Liver (tissue), 9 donors: ENCODE data around the gene TEX28. TPM values are rescaled to one million over a fixed set of nuclear protein-coding genes. Genes with fewer than 3 reads are reported as not detected.

Source experiments
- DNase-seq: peaks from one replicate; pipeline ENCODE4 v3.0.0-alpha.2; 2017; ENCODE audit warnings: low spot score
- H3K27ac ChIP-seq, 2 donors: one replicate each; pipeline ENCODE4 v1.7.0; 2013; ENCODE audit warnings: inconsistent platforms in 2 of 2, low read length in 2 of 2, control low read depth in 1 of 2, low read depth in 1 of 2, mild to moderate bottlenecking in 1 of 2
- H3K27me3 ChIP-seq, 4 donors: one replicate each; pipeline versions ENCODE4 v1.6.1 to v1.7.0; 2013; ENCODE audit warnings: low read length in 3 of 4, inconsistent platforms in 1 of 4, mild to moderate bottlenecking in 1 of 4, moderate library complexity in 1 of 4; ENCODE audit not compliant: control insufficient read depth in 4 of 4, insufficient read depth in 4 of 4
- H3K36me3 ChIP-seq, 4 donors: one replicate each; pipeline versions ENCODE4 v1.6.1 to v1.7.0; 2013; ENCODE audit warnings: low read length in 3 of 4, mild to moderate bottlenecking in 3 of 4, low read depth in 1 of 4, moderate library complexity in 1 of 4; ENCODE audit not compliant: control insufficient read depth in 4 of 4, insufficient read depth in 3 of 4
- H3K4me1 ChIP-seq, 4 donors: one replicate each; pipeline versions ENCODE4 v1.6.1 to v1.7.0; 2013; ENCODE audit warnings: low read length in 3 of 4, mild to moderate bottlenecking in 3 of 4, moderate library complexity in 1 of 4; ENCODE audit not compliant: control insufficient read depth in 4 of 4, insufficient read depth in 4 of 4
- H3K4me3 ChIP-seq, 3 donors: one replicate each; pipeline versions ENCODE4 v1.6.1 to v1.7.0; 2013; ENCODE audit warnings: low read length in 3 of 3, control low read depth in 1 of 3, low read depth in 1 of 3, mild to moderate bottlenecking in 1 of 3
- H3K9ac ChIP-seq, 2 donors: one replicate each; pipeline ENCODE4 v1.7.0; 2013; ENCODE audit warnings: low read length in 2 of 2, mild to moderate bottlenecking in 2 of 2, moderate library complexity in 2 of 2, control low read depth in 1 of 2, low read depth in 1 of 2
- H3K9me3 ChIP-seq, 4 donors: one replicate each; pipeline versions ENCODE4 v1.6.1 to v1.7.0; 2013; ENCODE audit warnings: low read length in 3 of 4; ENCODE audit not compliant: control insufficient read depth in 4 of 4
- CTCF ChIP-seq: fragments of 150-350 bp; IDR thresholded peaks from 2 replicates; pipeline ENCODE4 v1.5.1; 2017; ENCODE audit warnings: improper control_type of control experiment, low read depth, low read length; ENCODE audit not compliant: missing input control
- EGR1 ChIP-seq, 2 donors: IDR thresholded peaks; 2 replicates each; pipeline ENCODE4 v1.6.1; 2016 to 2018; ENCODE audit warnings: antibody characterized with exemption in 2 of 2, low read depth in 2 of 2
- FOXA1 ChIP-seq: IDR thresholded peaks from 2 replicates; pipeline ENCODE4 v1.6.1; 2016; ENCODE audit warnings: antibody characterized with exemption
- FOXA2 ChIP-seq: IDR thresholded peaks from 2 replicates; pipeline ENCODE4 v1.6.1; 2016; ENCODE audit warnings: antibody characterized with exemption
- GABPA ChIP-seq, 2 donors: IDR thresholded peaks in 1 of 2; conservative IDR thresholded peaks in 1 of 2; 2 replicates each; pipeline ENCODE4 v1.6.1; 2016; ENCODE audit warnings: antibody characterized with exemption in 2 of 2, mild to moderate bottlenecking in 1 of 2, moderate library complexity in 1 of 2
- HNF4G ChIP-seq: IDR thresholded peaks from 2 replicates; pipeline ENCODE4 v1.6.1; 2016; ENCODE audit warnings: antibody characterized with exemption
- JUND ChIP-seq, 2 donors: IDR thresholded peaks; 2 replicates each; pipeline ENCODE4 v1.6.1; 2016; ENCODE audit warnings: antibody characterized with exemption in 2 of 2
- MAX ChIP-seq: IDR thresholded peaks from 2 replicates; pipeline ENCODE4 v1.6.1; 2016; ENCODE audit warnings: antibody characterized with exemption
- NR2F2 ChIP-seq: IDR thresholded peaks from 2 replicates; pipeline ENCODE4 v1.6.1; 2016; ENCODE audit warnings: antibody characterized with exemption
- RAD21 ChIP-seq, 2 donors: IDR thresholded peaks; 2 replicates each; pipeline ENCODE4 v1.6.1; 2016; ENCODE audit warnings: antibody characterized with exemption in 2 of 2, mild to moderate bottlenecking in 2 of 2
- REST ChIP-seq: IDR thresholded peaks from 2 replicates; pipeline ENCODE4 v1.6.1; 2016; ENCODE audit warnings: antibody characterized with exemption, mild to moderate bottlenecking
- RXRA ChIP-seq, 2 donors: IDR thresholded peaks; 2 replicates each; pipeline ENCODE4 v1.6.1; 2017 to 2018; ENCODE audit warnings: antibody characterized with exemption in 2 of 2, mild to moderate bottlenecking in 1 of 2
- SP1 ChIP-seq: IDR thresholded peaks from 2 replicates; pipeline ENCODE4 v1.6.1; 2018; ENCODE audit warnings: antibody characterized with exemption, mild to moderate bottlenecking
- TAF1 ChIP-seq: conservative IDR thresholded peaks from 2 replicates; pipeline ENCODE4 v1.6.1; 2016; ENCODE audit warnings: antibody characterized with exemption, mild to moderate bottlenecking
- YY1 ChIP-seq: IDR thresholded peaks from 2 replicates; pipeline ENCODE4 v1.6.1; 2016; ENCODE audit warnings: antibody characterized with exemption, mild to moderate bottlenecking
- ZBTB33 ChIP-seq: IDR thresholded peaks from 2 replicates; pipeline ENCODE4 v1.6.1; 2016; ENCODE audit warnings: antibody characterized with exemption
- WGBS: extraction: QIAGEN DNeasy Blood & Tissue Kit; methylation state at CpG from one replicate; pipeline ENCODE4 v1.1.7; 2013; 5-methylcytosine and 5-hydroxymethylcytosine counted together
- polyA plus RNA-seq, 2 donors: library from polyadenylated mRNA; stranded (reverse) in 1 of 2; unstranded in 1 of 2; fragments of 200-250 nt in 1 of 2; fragments of >200 nt in 1 of 2; fragmentation: Nextera tagmentation in 1 of 2; extraction: Ambion mirVana in 1 of 2; gene quantifications; one replicate each; pipeline versions ENCODE4 v1.2.1 to v1.2.3, GENCODE V29; 2013 to 2015
- total RNA-seq, 2 donors: library from RNA; depleted of rRNA; stranded (reverse); fragments of >200 nt; gene quantifications; one replicate each; pipeline ENCODE4 v1.2.3, GENCODE V29; 2014
- TF ChIP-seq, protein P1 (sequence below): IDR thresholded peaks from 2 replicates; pipeline ENCODE4 v1.6.1; 2016; ENCODE audit warnings: antibody characterized with exemption
- donor health status: healthy.
- donor health status: healthy.
- donor health status: healthy.
- donor health status: healthy.
- donor health status: healthy.

Gene TEX28
- total and polyA plus RNA-seq, 4 donors, result not detected

- 81% methylated on average over 10 of the region's 10 CpGs for WGBS
- Histone ChIP-seq H3K36me3 (no peaks in the 10 kb centered on the region), H3K27me3 (no peaks in the 10 kb centered on the region), H3K4me1 (peaks cover 0 to 5% (median 0%) of the 10 kb centered on the region in 4 donors), H3K9ac (no peak overlapping the region), H3K9me3 (no peaks in the 10 kb centered on the region), H3K4me3 (no peak overlapping the region), H3K27ac (no peak overlapping the region)
- TF ChIP-seq NR2F2, result no peak
- TF ChIP-seq HNF4G, result no peak
- no peak for TF ChIP-seq RAD21 (IDR thresholded peaks at IDR 0.05)
- TF ChIP-seq REST, result no peak
- no peak for TF ChIP-seq JUND (IDR thresholded peaks at IDR 0.05)
- TF ChIP-seq MAX, result no peak
- DNase-seq, result no peak
Observed at GRCh38 chrX:154322890-154323289, 28.0 kb upstream of the TEX28 start.

DNA sequence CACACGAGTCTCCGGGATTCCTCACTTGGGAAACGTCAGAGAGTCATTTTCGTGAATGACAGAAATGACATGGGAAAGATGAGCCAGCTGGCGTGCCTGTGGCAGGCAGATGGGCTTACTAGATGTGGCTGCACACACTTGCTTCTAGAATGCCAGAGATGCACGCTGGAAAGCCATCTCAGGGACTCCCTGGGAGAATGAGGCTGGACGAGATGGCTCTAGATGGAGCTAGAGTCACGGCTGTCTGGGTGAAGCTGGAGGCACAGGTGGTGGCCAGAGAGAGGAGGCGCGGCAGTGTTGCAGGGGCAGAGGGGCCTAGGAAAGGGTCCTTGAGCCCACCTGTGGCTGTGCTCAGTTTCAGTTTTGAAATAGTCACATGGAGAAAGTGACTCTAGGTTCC lies 26.7 kb upstream of the TEX28 start:
- Histone ChIP-seq H3K27ac (no peak overlapping the region), H3K4me3 (no peak overlapping the region), H3K36me3 (no peaks in the 10 kb centered on the region), H3K27me3 (no peaks in the 10 kb centered on the region), H3K4me1 (no peaks in the 10 kb centered on the region), H3K9ac (no peak overlapping the region), H3K9me3 (no peaks in the 10 kb centered on the region)
- no peak for DNase-seq
- WGBS, result 51% methylated on average over 10 of the region's 10 CpGs
- TF ChIP-seq RXRA (IDR thresholded peaks at IDR 0.05) (no peak), RAD21 (IDR thresholded peaks at IDR 0.05) (peak in 1 of 2 donors; percentile 26)

- H3K9ac ChIP-seq, result no peak overlapping the region
- no peak overlapping the region for H3K27ac ChIP-seq
- H3K9me3 ChIP-seq, result no peaks in the 10 kb centered on the region
- no peaks in the 10 kb centered on the region for H3K27me3 ChIP-seq
- 79% methylated on average over 7 of the region's 7 CpGs for WGBS
- H3K4me1 ChIP-seq, result no peaks in the 10 kb centered on the region
- no peak overlapping the region for H3K4me3 ChIP-seq
- no peak for TF ChIP-seq HNF4G
- no peak for TF ChIP-seq RAD21 (IDR thresholded peaks at IDR 0.05)
- no peak for TF ChIP-seq NR2F2
- TF ChIP-seq ZBTB33, result no peak
- TF ChIP-seq YY1, result no peak
- TF ChIP-seq SP1, result no peak
- TF ChIP-seq REST, result no peak
- no peak for TF ChIP-seq TAF1
- TF ChIP-seq FOXA1, result no peak
- no peak for TF ChIP-seq JUND (IDR thresholded peaks at IDR 0.05)
- TF ChIP-seq, protein P1, sequence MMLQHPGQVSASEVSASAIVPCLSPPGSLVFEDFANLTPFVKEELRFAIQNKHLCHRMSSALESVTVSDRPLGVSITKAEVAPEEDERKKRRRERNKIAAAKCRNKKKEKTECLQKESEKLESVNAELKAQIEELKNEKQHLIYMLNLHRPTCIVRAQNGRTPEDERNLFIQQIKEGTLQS, result no peak
- TF ChIP-seq EGR1 (IDR thresholded peaks at IDR 0.05; ENCODE audit: low read depth in 2 of 2), result no peak
- TF ChIP-seq MAX, result no peak
- TF ChIP-seq CTCF, result no peak
- no peak for TF ChIP-seq GABPA (IDR thresholded peaks at IDR 0.05 in 1 of 2, conservative IDR thresholded peaks at IDR 0.05 in 1 of 2)
- no peak for TF ChIP-seq RXRA (IDR thresholded peaks at IDR 0.05)
- no peak for TF ChIP-seq FOXA2
- no peaks in the 10 kb centered on the region for H3K36me3 ChIP-seq
- no peak for DNase-seq
Observed at GRCh38 chrX:154321152-154321551, 26.2 kb upstream of the TEX28 start.
